Stimulated activated CD8-positive, alpha-beta memory T cell treated with anti-CD3 and anti-CD28 coated beads, Interleukin-15, amount 100 ng/mL, for 24 hours (primary cell): ENCODE data around the gene MICAL3.
"Not testable (repeated sequence)": the region's sequence is repeated elsewhere in the genome, so short reads cannot be mapped to it uniquely, and the experiment has no call there.

Experiments used
- DNase-seq: peaks from one replicate; pipeline ENCODE4 v3.0.0-alpha.2; 2020; ENCODE audit warnings: low read depth

The MICAL3 gene

GRCh38 chr22:17999851-18000250 is 24.5 kb downstream of the MICAL3 start:
- no peak for DNase-seq

- no peak for DNase-seq
Observed at GRCh38 chr22:17998913-17999312, 25.4 kb downstream of the MICAL3 start.

- no peak for DNase-seq
Observed at GRCh38 chr22:17997456-17997855, 26.9 kb downstream of the MICAL3 start.

- not testable (repeated sequence) for DNase-seq
Observed at GRCh38 chr22:17995256-17995655, 29.1 kb downstream of the MICAL3 start.

- DNase-seq = no peak
Observed at GRCh38 chr22:17994424-17995108, 29.8 kb downstream of the MICAL3 start.

- DNase-seq = not testable (repeated sequence)
Observed at GRCh38 chr22:17992976-17993375, 31.4 kb downstream of the MICAL3 start.

- not testable (repeated sequence) for DNase-seq
Observed at GRCh38 chr22:17991992-17992391, 32.4 kb downstream of the MICAL3 start.

GRCh38 chr22:17990942-17991341 is 33.4 kb downstream of the MICAL3 start:
- no peak for DNase-seq

GRCh38 chr22:17990147-17990546 is 34.2 kb downstream of the MICAL3 start:
- no peak for DNase-seq

GRCh38 chr22:17988800-17989513 is 35.4 kb downstream of the MICAL3 start:
- no peak for DNase-seq

GRCh38 chr22:17985606-17986005 is 38.8 kb downstream of the MICAL3 start:
- DNase-seq = no peak

- not testable (repeated sequence) for DNase-seq
Observed at GRCh38 chr22:17985071-17985470, 39.3 kb downstream of the MICAL3 start.

GRCh38 chr22:17984114-17984513 is 40.2 kb downstream of the MICAL3 start:
- DNase-seq = no peak

GRCh38 chr22:17982572-17983141 is 41.7 kb downstream of the MICAL3 start:
- DNase-seq = no peak

- DNase-seq = no peak
Observed at GRCh38 chr22:17981497-17981896, 42.9 kb downstream of the MICAL3 start.

- DNase-seq = no peak
Observed at GRCh38 chr22:17980638-17981051, 43.7 kb downstream of the MICAL3 start.

GRCh38 chr22:17980015-17980590 is 44.3 kb downstream of the MICAL3 start:
- DNase-seq = no peak

- no peak for DNase-seq
Observed at GRCh38 chr22:17978027-17978426, 46.3 kb downstream of the MICAL3 start.

GRCh38 chr22:17977371-17977770 is 47.0 kb downstream of the MICAL3 start:
- DNase-seq = no peak

- no peak for DNase-seq
Observed at GRCh38 chr22:17976121-17976520, 48.2 kb downstream of the MICAL3 start.

GRCh38 chr22:17974703-17975372 is 49.5 kb downstream of the MICAL3 start:
- no peak for DNase-seq

- DNase-seq = no peak
Observed at GRCh38 chr22:17974087-17974486, 50.3 kb downstream of the MICAL3 start.
